Caki2 (cell line): ENCODE data around the gene SOX11. TPM values are rescaled to one million over a fixed set of nuclear protein-coding genes. Genes with fewer than 3 reads are reported as not detected.

Source experiments
- DNase-seq: peaks from one replicate; pipeline ENCODE4 v3.0.0-alpha.2; 2015; ENCODE audit warnings: low read depth
- in situ Hi-C: cut with HindIII; loops from 2 replicates; pipeline ENCODE4 v1.10.0; 2016; ENCODE audit warnings: low sequenced_read_pairs, low pct_unique_long_range_greater_than_20kb, mixed read lengths
- total RNA-seq: library from RNA; depleted of rRNA; stranded (reverse); fragments of >200 nt; shearing (Covaris generic); gene quantifications from 2 replicates; pipeline ENCODE4 v1.2.3, GENCODE V29; 2014; ENCODE audit warnings: low replicate concordance

The SOX11 gene
- total RNA-seq, 1 experiment from 2014 or later: not detected

GRCh38 chr2:5748391-5748790 lies 56.2 kb downstream of the SOX11 start:
- DNase-seq: no peak
- in situ Hi-C loops: no loop called here

GRCh38 chr2:5748946-5749345 lies 56.8 kb downstream of the SOX11 start:
- DNase-seq: no peak
- in situ Hi-C loops: no loop called here

- DNase-seq: no peak
- in situ Hi-C loops: no loop called here
Observed at GRCh38 chr2:5749347-5749746, 57.2 kb downstream of the SOX11 start.
